Suprapubic skin (tissue), 3 donors: Measurements from ENCODE around the gene TOP1.

Source experiments
- CTCF ChIP-seq, 2 donors: fragments of 200-600 bp in 1 of 2; fragments of 450-650 bp in 1 of 2; sonication (generic) in 1 of 2; IDR thresholded peaks; one replicate each; pipeline ENCODE4 v1.5.1; 2016 to 2019; ENCODE audit warnings: antibody characterized with exemption in 2 of 2, mild to moderate bottlenecking in 1 of 2, moderate library complexity in 1 of 2
- EP300 ChIP-seq: sonication (generic); formaldehyde crosslinking; IDR thresholded peaks from one replicate; pipeline ENCODE4 v1.6.1; 2017; ENCODE audit warnings: antibody characterized with exemption

DNA sequence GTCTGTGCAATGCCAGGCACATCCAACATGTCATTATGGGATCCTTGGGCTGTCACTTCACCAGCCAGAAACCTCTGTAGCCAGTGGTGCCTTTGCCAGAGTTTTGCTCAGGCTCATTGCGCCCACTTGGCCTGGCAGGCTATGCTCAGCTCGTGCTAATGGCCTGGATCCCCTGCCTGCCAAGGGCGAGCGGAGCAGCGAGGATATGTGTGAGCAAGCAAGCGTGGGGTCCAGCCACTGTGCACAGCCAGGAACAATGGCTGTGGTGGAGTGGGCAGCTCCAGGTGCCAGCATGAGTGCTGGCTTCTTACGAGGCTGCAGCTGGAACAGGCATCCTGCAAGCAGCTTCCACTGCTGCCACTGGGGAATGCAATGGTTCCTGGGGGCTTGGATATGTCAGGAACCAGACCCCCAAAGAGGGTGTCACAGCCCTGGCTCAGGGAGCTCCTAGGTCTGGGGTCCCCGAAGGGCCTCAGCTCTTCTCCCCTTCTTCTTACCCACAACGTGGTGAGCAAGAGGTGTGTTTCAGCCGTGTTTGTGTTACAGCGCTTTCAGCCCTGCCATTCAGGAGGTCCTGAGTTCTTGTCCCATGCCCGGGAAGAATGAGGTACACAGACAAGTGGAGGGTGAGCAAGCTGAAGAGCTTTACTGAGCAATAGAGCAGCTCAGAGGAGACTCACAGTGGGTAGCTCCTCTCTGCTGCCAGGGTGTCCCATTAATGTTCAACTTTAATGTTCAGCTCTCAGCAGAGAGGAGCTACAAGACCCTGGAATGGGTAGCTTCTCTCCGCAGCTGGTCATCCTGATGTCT is 22.3 kb upstream of the TOP1 start:
- TF ChIP-seq CTCF (IDR thresholded peaks at IDR 0.05): no peak
- no peak for TF ChIP-seq EP300
